Measurements from ENCODE around the gene LMBR1.

GRCh38 chr7:156751319-156751718 is 141.7 kb downstream of the LMBR1 start:
- no peak for TF ChIP-seq CTCF (IDR thresholded peaks at IDR 0.05; ENCODE audit: extremely low read depth in 1 of 2, insufficient read depth in 1 of 2, low read depth in 1 of 2, low read length in 2 of 2)
- no peak for TF ChIP-seq MAX (IDR thresholded peaks at IDR 0.05; ENCODE audit: insufficient read depth, insufficient read length)
- no peak for TF ChIP-seq EZH2 (IDR thresholded peaks at IDR 0.05; ENCODE audit: borderline replicate concordance, low read depth, low read length, severe bottlenecking)
- no peak for TF ChIP-seq POLR2A (IDR thresholded peaks at IDR 0.05; ENCODE audit: low read depth, low read length)
- TF ChIP-seq POLR2AphosphoS5 (IDR thresholded peaks at IDR 0.05; ENCODE audit: insufficient read depth, low read depth, low read length) = no peak
- no peak for TF ChIP-seq MYC (IDR thresholded peaks at IDR 0.05; ENCODE audit: low read depth, low read length)

Measured in endothelial cell of umbilical vein (primary cell).